CD4-positive, CD25-positive, alpha-beta regulatory T cell (primary cell): Measurements from ENCODE around the gene CPED1. TPM values are rescaled to one million over a fixed set of nuclear protein-coding genes. Genes with fewer than 3 reads are reported as not detected.

ENCODE experiments used
- ATAC-seq, 2 donors: fragments of 150-1000 bp; cut with Tn5 transposase; one replicate each; pipeline ENCODE4 v1.10.0; 2021; ENCODE audit warnings: low read depth in 2 of 2, moderate number of reproducible peaks in 2 of 2, moderate library complexity in 1 of 2
- DNase-seq, 3 donors: peaks; one replicate each; pipeline versions ENCODE4 v3.0.0 to v3.0.0-alpha.2; 2012 to 2022; ENCODE audit warnings: mixed read lengths in 1 of 3
- H3K27ac ChIP-seq: one replicate; pipeline ENCODE4 v1.7.0; 2013; ENCODE audit warnings: mild to moderate bottlenecking, low read length; ENCODE audit not compliant: insufficient read depth, poor library complexity, severe bottlenecking
- H3K27me3 ChIP-seq: one replicate; pipeline ENCODE4 v1.7.0; 2013; ENCODE audit warnings: low read length; ENCODE audit not compliant: control insufficient read depth, insufficient read depth
- H3K36me3 ChIP-seq: one replicate; pipeline ENCODE4 v1.7.0; 2013; ENCODE audit warnings: mild to moderate bottlenecking, low read length, moderate library complexity; ENCODE audit not compliant: control insufficient read depth, insufficient read depth
- H3K4me1 ChIP-seq: 2 replicates; pipeline ENCODE4 v1.7.0; 2013; ENCODE audit warnings: mild to moderate bottlenecking, low read length; ENCODE audit not compliant: insufficient read depth, control insufficient read depth, poor library complexity, severe bottlenecking
- H3K4me3 ChIP-seq: one replicate; pipeline ENCODE4 v1.7.0; 2013; ENCODE audit warnings: low read depth, mild to moderate bottlenecking, low read length, moderate library complexity
- H3K9me3 ChIP-seq, 2 experiments: 1 replicate in 1 of 2; 2 replicates in 1 of 2; pipeline ENCODE4 v1.7.0; 2013; ENCODE audit warnings: low read length in 2 of 2, mild to moderate bottlenecking in 1 of 2, moderate library complexity in 1 of 2; ENCODE audit not compliant: control insufficient read depth in 2 of 2
- H3K27ac Mint-ChIP-seq, 3 donors: one replicate each; pipeline ENCODE4 v1.8.0; 2020 to 2022; ENCODE audit warnings: mild to moderate bottlenecking in 3 of 3, mixed read lengths in 3 of 3, moderate library complexity in 2 of 3
- H3K27me3 Mint-ChIP-seq: one replicate; pipeline ENCODE4 v1.8.0; 2022; ENCODE audit warnings: mild to moderate bottlenecking, mixed read lengths
- H3K36me3 Mint-ChIP-seq: one replicate; pipeline ENCODE4 v1.8.0; 2020; ENCODE audit warnings: mixed read lengths
- H3K4me1 Mint-ChIP-seq, 4 donors: one replicate each; pipeline ENCODE4 v1.8.0; 2020 to 2022; ENCODE audit warnings: mixed read lengths in 4 of 4, mild to moderate bottlenecking in 1 of 4
- H3K4me3 Mint-ChIP-seq, 4 donors: one replicate each; pipeline ENCODE4 v1.8.0; 2020 to 2022; ENCODE audit warnings: mild to moderate bottlenecking in 4 of 4, mixed read lengths in 4 of 4, moderate library complexity in 3 of 4
- H3K9me3 Mint-ChIP-seq, 7 donors: one replicate each; pipeline ENCODE4 v1.8.0; 2020 to 2022; ENCODE audit warnings: mixed read lengths in 7 of 7, mild to moderate bottlenecking in 3 of 7, moderate library complexity in 2 of 7
- polyA plus RNA-seq, 4 donors: library from polyadenylated mRNA; unstranded; fragments of 300-500 nt; fragmentation: Illumina TruSeq; gene quantifications; one replicate each; pipeline ENCODE4 v1.2.3, GENCODE V29; 2021
- total RNA-seq: library from RNA; stranded (reverse); gene quantifications from one replicate; pipeline ENCODE4 v1.2.3, GENCODE V29; 2022

CPED1 gene
- total and polyA plus RNA-seq, 5 donors from 2014 or later, result 0.17 to 0.24 TPM; not detected in 3

GRCh38 chr7:120960714-120961113 lies 27.8 kb upstream of the CPED1 start:
- Histone ChIP-seq H3K36me3 (peaks cover 28% of the 10 kb centered on the region), H3K27ac (no peak overlapping the region), H3K4me1 (no peaks in the 10 kb centered on the region), H3K9me3 (no peaks in the 10 kb centered on the region), H3K27me3 (no peaks in the 10 kb centered on the region), H3K4me3 (no peak overlapping the region)
- Mint-ChIP-seq H3K27ac (no peak overlapping the region), H3K4me1 (peaks cover 30 to 40% (median 36%) of the 10 kb centered on the region in 4 donors), H3K4me3 (no peak overlapping the region), H3K27me3 (no peaks in the 10 kb centered on the region), H3K36me3 (peaks cover 42% of the 10 kb centered on the region), H3K9me3 (no peaks in the 10 kb centered on the region)
- DNase-seq, result no peak
- no peak for ATAC-seq

- no peaks in the 10 kb centered on the region for H3K9me3 ChIP-seq
- no peaks in the 10 kb centered on the region for H3K4me1 ChIP-seq
- Mint-ChIP-seq H3K9me3 (no peaks in the 10 kb centered on the region), H3K4me3 (no peak overlapping the region), H3K27ac (peak overlapping the region in 2 of 3 donors; percentile 1 to 64), H3K27me3 (no peaks in the 10 kb centered on the region), H3K36me3 (peaks cover 36% of the 10 kb centered on the region), H3K4me1 (peaks cover 22 to 35% (median 29%) of the 10 kb centered on the region in 4 donors)
- ATAC-seq, result no peak
- no peak overlapping the region for H3K4me3 ChIP-seq
- no peak overlapping the region for H3K27ac ChIP-seq
- H3K27me3 ChIP-seq, result no peaks in the 10 kb centered on the region
- H3K36me3 ChIP-seq, result peaks cover 29% of the 10 kb centered on the region
- no peak for DNase-seq
Observed at GRCh38 chr7:120961638-120962173, 26.8 kb upstream of the CPED1 start.

- Mint-ChIP-seq H3K27ac (no peak overlapping the region), H3K27me3 (no peaks in the 10 kb centered on the region), H3K9me3 (no peaks in the 10 kb centered on the region), H3K4me3 (no peak overlapping the region), H3K4me1 (peaks cover 20 to 28% (median 23%) of the 10 kb centered on the region in 4 donors), H3K36me3 (peaks cover 30% of the 10 kb centered on the region)
- Histone ChIP-seq H3K36me3 (peaks cover 43% of the 10 kb centered on the region), H3K27me3 (no peaks in the 10 kb centered on the region), H3K9me3 (no peaks in the 10 kb centered on the region), H3K4me3 (no peak overlapping the region), H3K27ac (no peak overlapping the region), H3K4me1 (no peaks in the 10 kb centered on the region)
- ATAC-seq, result no peak
- no peak for DNase-seq
Observed at GRCh38 chr7:120964088-120964487, 24.4 kb upstream of the CPED1 start.

- Mint-ChIP-seq H3K4me3 (no peak overlapping the region), H3K27ac (peak overlapping the region in 1 of 3 donors; percentile 20), H3K27me3 (no peaks in the 10 kb centered on the region), H3K4me1 (peaks cover 8 to 21% (median 14%) of the 10 kb centered on the region in 4 donors), H3K36me3 (peaks cover 38% of the 10 kb centered on the region), H3K9me3 (no peaks in the 10 kb centered on the region)
- DNase-seq (no peak), ATAC-seq (no peak)
- Histone ChIP-seq H3K4me3 (no peak overlapping the region), H3K27me3 (no peaks in the 10 kb centered on the region), H3K4me1 (no peaks in the 10 kb centered on the region), H3K27ac (no peak overlapping the region), H3K9me3 (no peaks in the 10 kb centered on the region), H3K36me3 (peaks cover 67% of the 10 kb centered on the region)
Observed at GRCh38 chr7:120966961-120967360, 21.6 kb upstream of the CPED1 start.

GRCh38 chr7:120973849-120974248 lies 14.7 kb upstream of the CPED1 start:
- no peaks in the 10 kb centered on the region for H3K27me3 ChIP-seq
- Mint-ChIP-seq H3K9me3 (no peaks in the 10 kb centered on the region), H3K27ac (peak overlapping the region in 1 of 3 donors; percentile 71), H3K4me1 (peaks cover 0 to 17% (median 0%) of the 10 kb centered on the region in 4 donors), H3K4me3 (no peak overlapping the region), H3K36me3 (peaks cover 44% of the 10 kb centered on the region), H3K27me3 (no peaks in the 10 kb centered on the region)
- H3K4me3 ChIP-seq, result no peak overlapping the region
- no peak overlapping the region for H3K27ac ChIP-seq
- no peaks in the 10 kb centered on the region for H3K4me1 ChIP-seq
- DNase-seq (no peak), ATAC-seq (no peak)
- no peaks in the 10 kb centered on the region for H3K9me3 ChIP-seq
- H3K36me3 ChIP-seq, result peaks cover 67% of the 10 kb centered on the region

GRCh38 chr7:120979765-120980499 lies 8.6 kb upstream of the CPED1 start:
- H3K36me3 Mint-ChIP-seq, result peaks cover 4% of the 10 kb centered on the region

GRCh38 chr7:120981117-120981516 lies 7.4 kb upstream of the CPED1 start:
- Histone ChIP-seq H3K36me3 (no peaks in the 10 kb centered on the region), H3K4me3 (no peak overlapping the region), H3K4me1 (no peaks in the 10 kb centered on the region), H3K9me3 (no peaks in the 10 kb centered on the region), H3K27me3 (peaks cover 2% of the 10 kb centered on the region), H3K27ac (no peak overlapping the region)
- Mint-ChIP-seq H3K9me3 (peaks cover 0 to 1% (median 0%) of the 10 kb centered on the region in 7 donors), H3K36me3 (no peaks in the 10 kb centered on the region), H3K4me3 (no peak overlapping the region), H3K27ac (no peak overlapping the region), H3K27me3 (peaks cover 4% of the 10 kb centered on the region), H3K4me1 (peaks cover 0 to 8% (median 5%) of the 10 kb centered on the region in 4 donors)
- ATAC-seq (no peak), DNase-seq (no peak)

More at GRCh38 chr7:120979765-120980499, 8.6 kb upstream of the CPED1 start:
- no peaks in the 10 kb centered on the region for H3K4me1 ChIP-seq
- no peaks in the 10 kb centered on the region for H3K27me3 ChIP-seq
- Mint-ChIP-seq H3K27ac (peak overlapping the region in 1 of 3 donors; percentile 20), H3K4me3 (no peak overlapping the region), H3K27me3 (no peaks in the 10 kb centered on the region), H3K4me1 (peaks cover 0 to 8% (median 5%) of the 10 kb centered on the region in 4 donors), H3K9me3 (no peaks in the 10 kb centered on the region)
- ATAC-seq, result no peak
- no peak for DNase-seq
- no peak overlapping the region for H3K4me3 ChIP-seq
- no peak overlapping the region for H3K27ac ChIP-seq
- H3K9me3 ChIP-seq, result no peaks in the 10 kb centered on the region
- peaks cover 11% of the 10 kb centered on the region for H3K36me3 ChIP-seq
